Colonic mucosa (tissue), 4 donors: ENCODE measurements around the gene DOK5. TPM values are rescaled to one million over a fixed set of nuclear protein-coding genes. Genes with fewer than 3 reads are reported as not detected.

Experiments
- DNase-seq: peaks from one replicate; pipeline ENCODE4 v3.0.0-alpha.2; 2020
- H3K27ac ChIP-seq: fragments of 200-600 bp; one replicate; pipeline ENCODE4 v1.8.0; 2021
- H3K27me3 ChIP-seq: fragments of 200-600 bp; one replicate; pipeline ENCODE4 v1.8.0; 2021
- H3K36me3 ChIP-seq: fragments of 200-600 bp; one replicate; pipeline ENCODE4 v1.8.0; 2021
- H3K4me1 ChIP-seq: fragments of 200-600 bp; one replicate; pipeline ENCODE4 v1.8.0; 2021; ENCODE audit warnings: mild to moderate bottlenecking
- H3K4me3 ChIP-seq: fragments of 200-600 bp; one replicate; pipeline ENCODE4 v1.8.0; 2021
- H3K9ac ChIP-seq, 2 donors: one replicate each; pipeline ENCODE4 v1.7.0; 2013; ENCODE audit warnings: control low read depth in 2 of 2, low read depth in 2 of 2, low read length in 2 of 2
- H3K9me3 ChIP-seq: fragments of 200-600 bp; one replicate; pipeline ENCODE4 v1.8.0; 2021
- CTCF ChIP-seq: fragments of 200-600 bp; IDR thresholded peaks from one replicate; pipeline ENCODE4 v1.8.0; 2022; ENCODE audit warnings: antibody characterized with exemption, mild to moderate bottlenecking
- intact Hi-C: fragments of 100-400 bp; cut with DNase I; formaldehyde crosslinking; loops from one replicate; pipeline ENCODE4 v1.14.1; 2022
- total RNA-seq, 2 donors: library from RNA; stranded (reverse); fragmentation: NEBNext Ultra II Directional in 1 of 2; extraction: Animal tissue kit (Norgen Biotek cat#: 25700) in 1 of 2; gene quantifications; one replicate each; pipeline ENCODE4 v1.2.1, GENCODE V29; 2021
- donor health status: healthy.
- donor health status: DM: no; HTN: no; CAD: no.
- donor health status: DM: no; HTN: no; CAD: no.

DOK5 gene
- total RNA-seq, 2 donors from 2014 or later, result 0.80 TPM; not detected in 1

GRCh38 chr20:54690323-54690722, 214.9 kb downstream of the DOK5 start:
- Histone ChIP-seq H3K27ac (no peak overlapping the region), H3K4me3 (no peak overlapping the region), H3K36me3 (no peaks in the 10 kb centered on the region), H3K9me3 (no peaks in the 10 kb centered on the region), H3K4me1 (no peaks in the 10 kb centered on the region), H3K9ac (no peak overlapping the region), H3K27me3 (no peaks in the 10 kb centered on the region)
- TF ChIP-seq CTCF, result no peak
- DNase-seq, result no peak
- intact Hi-C loops, result no loop called here

GRCh38 chr20:54691327-54691726, 215.9 kb downstream of the DOK5 start:
- intact Hi-C loops, result no loop called here
- Histone ChIP-seq H3K36me3 (no peaks in the 10 kb centered on the region), H3K4me1 (no peaks in the 10 kb centered on the region), H3K27ac (no peak overlapping the region), H3K9me3 (no peaks in the 10 kb centered on the region), H3K4me3 (no peak overlapping the region), H3K27me3 (no peaks in the 10 kb centered on the region), H3K9ac (no peak overlapping the region)
- DNase-seq, result no peak
- TF ChIP-seq CTCF, result no peak

GRCh38 chr20:54692168-54692887, 216.9 kb downstream of the DOK5 start:
- H3K27ac ChIP-seq, result no peak overlapping the region
- H3K27me3 ChIP-seq, result no peaks in the 10 kb centered on the region
- H3K4me3 ChIP-seq, result no peak overlapping the region
- no peaks in the 10 kb centered on the region for H3K4me1 ChIP-seq
- no peaks in the 10 kb centered on the region for H3K9me3 ChIP-seq
- intact Hi-C loops, result no loop called here
- no peak for DNase-seq
- TF ChIP-seq CTCF, result no peak
- no peaks in the 10 kb centered on the region for H3K36me3 ChIP-seq
- H3K9ac ChIP-seq, result no peak overlapping the region

GRCh38 chr20:54694516-54694915, 219.1 kb downstream of the DOK5 start:
- intact Hi-C loops, result no loop called here
- Histone ChIP-seq H3K27ac (no peak overlapping the region), H3K9me3 (no peaks in the 10 kb centered on the region), H3K4me3 (no peak overlapping the region), H3K36me3 (no peaks in the 10 kb centered on the region), H3K9ac (no peak overlapping the region), H3K4me1 (no peaks in the 10 kb centered on the region), H3K27me3 (no peaks in the 10 kb centered on the region)
- DNase-seq, result no peak
- TF ChIP-seq CTCF, result no peak

GRCh38 chr20:54698373-54698772, 223.0 kb downstream of the DOK5 start:
- TF ChIP-seq CTCF, result no peak
- no peaks in the 10 kb centered on the region for H3K4me1 ChIP-seq
- H3K9me3 ChIP-seq, result no peaks in the 10 kb centered on the region
- H3K9ac ChIP-seq, result no peak overlapping the region
- no peak for DNase-seq
- no peak overlapping the region for H3K27ac ChIP-seq
- no peaks in the 10 kb centered on the region for H3K36me3 ChIP-seq
- intact Hi-C loops, result no loop called here
- H3K4me3 ChIP-seq, result no peak overlapping the region
- no peaks in the 10 kb centered on the region for H3K27me3 ChIP-seq
